HG03064 (cell line): ENCODE data around the gene ZBTB8B.
"Not testable (repeated sequence)": the region's sequence is repeated elsewhere in the genome, so short reads cannot be mapped to it uniquely, and the experiment has no call there.

Experiments used
- ATAC-seq: cut with Tn5 transposase; IDR thresholded peaks from one replicate; pipeline ENCODE4 v1.9.1; 2021; ENCODE audit warnings: low read depth; ENCODE audit not compliant: unreplicated experiment

Gene ZBTB8B

DNA sequence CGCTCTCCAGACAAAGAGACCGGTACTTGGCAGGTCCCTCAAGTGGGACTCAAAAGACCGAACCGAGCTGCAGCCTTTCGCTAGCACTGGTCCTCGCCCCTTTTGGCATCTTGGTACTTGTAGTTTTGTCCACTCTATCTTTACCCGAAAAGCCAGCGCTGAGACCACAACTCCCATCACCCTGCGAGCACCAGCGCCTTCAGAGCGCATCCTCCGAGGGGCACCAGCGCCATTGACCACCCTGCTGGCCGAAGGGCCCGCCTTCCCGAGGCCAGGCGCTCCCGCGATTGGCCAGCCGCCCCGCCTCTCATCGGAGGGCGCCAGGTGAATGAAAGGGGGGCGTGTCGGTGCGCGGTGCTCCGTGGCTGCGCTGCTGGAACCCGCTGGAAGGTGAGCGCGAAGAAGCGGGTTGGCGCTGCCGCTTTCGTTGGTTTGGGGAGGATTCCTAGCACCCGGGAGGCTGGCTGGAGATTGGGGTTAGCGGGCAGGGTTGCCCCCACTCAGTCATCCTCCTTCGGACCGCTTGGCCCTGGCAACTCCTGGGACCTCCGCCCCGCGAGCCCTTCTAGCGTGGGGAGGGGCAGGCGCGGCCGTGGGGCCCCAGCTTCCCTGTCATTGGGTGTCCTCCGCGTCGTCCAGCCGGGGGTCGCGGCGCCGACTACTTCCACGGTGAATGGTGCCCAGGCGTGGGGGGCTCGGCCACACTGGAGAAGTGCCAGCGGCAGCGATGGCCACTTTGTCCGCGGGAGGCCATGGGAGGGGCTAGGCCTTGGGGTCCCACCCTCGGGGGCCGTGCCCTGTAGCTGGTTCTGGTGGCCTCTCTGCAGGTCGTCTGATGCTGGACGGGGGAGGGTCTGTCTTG is at the start of gene ZBTB8B:
Gene ZBTB8B (plus strand): TSS at position 357 of the 862 bp plus-strand sequence. CDS start 5,553 bp downstream, outside the sequence.
- ATAC-seq: no peak

DNA sequence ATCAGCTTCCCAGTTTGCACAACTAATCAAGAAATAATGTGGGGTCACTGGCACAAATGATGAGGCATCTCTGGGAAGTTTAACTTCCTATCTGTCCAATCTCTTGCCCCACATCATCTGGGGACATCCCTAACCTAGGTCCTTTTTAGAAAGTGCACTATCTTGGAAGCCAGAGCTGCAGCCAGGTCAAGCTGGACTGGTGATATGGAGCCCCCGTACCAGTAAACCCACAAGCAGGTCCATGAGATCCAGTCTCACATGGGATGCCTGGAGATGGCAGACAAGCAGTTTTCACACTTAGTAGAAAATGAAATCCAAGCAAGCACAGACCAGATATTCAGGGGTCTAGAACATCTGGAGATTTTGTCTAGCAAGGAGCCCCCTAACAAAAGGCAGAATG is 43.1 kb upstream of the ZBTB8B start:
- no peak for ATAC-seq

DNA sequence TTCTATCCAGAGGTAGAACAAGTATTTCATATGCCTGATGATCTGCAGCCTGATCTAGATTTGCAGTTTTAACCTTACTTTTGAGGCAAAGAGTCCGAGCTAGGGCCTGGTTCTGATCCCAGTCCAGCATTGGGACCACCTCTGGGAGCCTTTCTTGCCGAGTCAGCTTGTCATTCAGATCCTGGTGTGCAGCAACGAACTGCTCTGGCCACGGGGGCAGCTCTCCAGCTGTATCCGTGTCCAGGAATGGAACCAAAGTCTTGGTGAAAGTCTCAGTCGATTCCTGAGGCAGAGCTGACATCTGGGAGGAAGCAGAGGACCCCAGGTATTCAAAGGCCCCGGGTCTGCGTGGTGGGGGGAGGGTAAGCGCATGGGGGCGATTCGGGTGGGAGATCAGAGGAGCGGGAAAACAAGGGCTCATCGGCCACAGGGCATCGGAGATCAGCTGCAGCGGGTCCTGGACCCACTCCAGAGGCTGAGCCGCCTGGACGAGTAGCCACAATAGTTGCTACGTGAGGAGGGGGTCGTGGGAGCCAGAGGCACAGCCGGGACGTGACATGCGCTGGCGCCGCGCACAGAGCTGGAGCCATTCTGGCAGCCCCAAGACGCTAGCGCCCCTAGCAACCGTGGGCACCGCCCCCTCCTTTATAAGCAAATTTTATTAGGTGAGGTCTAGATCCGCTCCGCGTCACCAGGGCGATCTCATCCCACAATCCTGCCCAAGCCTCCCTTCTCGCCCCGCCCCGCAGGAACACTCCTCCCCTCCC is 38.2 kb upstream of the ZBTB8B start:
- no peak for ATAC-seq

DNA sequence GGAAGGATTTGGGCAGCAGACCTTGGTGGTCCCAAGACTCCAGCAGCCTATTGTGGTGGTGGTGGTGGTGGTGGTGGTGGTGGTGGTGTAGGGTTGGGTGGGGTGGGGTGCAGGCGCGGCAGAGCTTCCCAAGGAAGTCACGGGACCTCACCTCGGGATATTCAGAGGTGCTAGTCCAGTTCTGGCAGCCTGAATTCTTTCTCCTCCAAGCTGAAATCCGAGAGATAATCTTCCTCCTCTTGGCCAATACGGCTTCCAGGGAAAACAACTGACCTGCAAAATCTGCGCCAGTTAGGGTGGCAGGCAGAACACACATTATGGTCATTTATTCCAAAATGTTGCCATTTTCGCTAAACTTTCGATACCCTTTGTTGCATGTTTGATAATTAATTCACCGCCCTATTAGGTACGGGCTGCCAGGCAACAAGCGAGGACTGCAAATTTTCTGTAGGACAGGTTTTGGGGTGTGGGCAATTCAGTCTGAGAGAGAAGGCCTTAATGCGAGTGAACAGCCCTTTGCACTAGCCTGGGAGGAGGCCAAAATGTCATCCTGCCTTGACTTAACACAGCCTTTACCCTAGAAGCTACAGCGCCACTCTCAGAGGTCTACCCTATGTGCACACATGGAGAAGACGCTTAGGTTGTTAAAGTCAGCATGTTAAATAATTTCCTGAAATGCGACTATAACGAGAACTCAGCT is 37.5 kb upstream of the ZBTB8B start:
- no peak for ATAC-seq

DNA sequence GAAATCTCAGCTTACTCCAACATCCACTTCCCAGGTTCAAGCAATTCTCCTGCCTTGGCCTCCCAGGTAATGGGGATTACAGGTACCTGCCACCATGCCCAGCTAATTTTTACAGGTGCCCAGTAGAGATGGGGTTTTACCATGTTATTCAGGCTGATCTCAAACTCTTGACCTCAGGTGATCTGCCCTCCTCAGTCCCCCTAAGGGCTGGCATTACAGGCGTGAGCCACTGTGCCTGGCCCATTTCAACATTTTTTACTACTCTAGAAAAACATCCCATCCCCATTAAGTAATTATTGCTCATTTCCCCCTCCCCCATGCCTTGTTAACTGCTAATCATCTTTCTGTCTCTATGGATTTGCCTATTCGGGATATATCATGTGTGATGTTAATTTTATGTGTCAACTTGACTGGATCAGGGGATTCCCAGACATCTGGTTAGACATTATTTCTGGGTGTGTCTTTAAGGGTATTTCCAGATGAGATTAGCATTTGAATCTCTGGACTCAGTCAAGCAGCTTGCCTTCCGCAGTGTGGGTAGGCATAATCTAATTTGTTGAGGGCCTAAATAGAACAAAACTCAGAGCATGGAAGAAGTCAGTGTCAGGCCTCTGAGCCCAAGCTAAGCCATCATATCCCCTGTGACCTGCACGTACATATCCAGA is 33.0 kb upstream of the ZBTB8B start:
- no peak for ATAC-seq

DNA sequence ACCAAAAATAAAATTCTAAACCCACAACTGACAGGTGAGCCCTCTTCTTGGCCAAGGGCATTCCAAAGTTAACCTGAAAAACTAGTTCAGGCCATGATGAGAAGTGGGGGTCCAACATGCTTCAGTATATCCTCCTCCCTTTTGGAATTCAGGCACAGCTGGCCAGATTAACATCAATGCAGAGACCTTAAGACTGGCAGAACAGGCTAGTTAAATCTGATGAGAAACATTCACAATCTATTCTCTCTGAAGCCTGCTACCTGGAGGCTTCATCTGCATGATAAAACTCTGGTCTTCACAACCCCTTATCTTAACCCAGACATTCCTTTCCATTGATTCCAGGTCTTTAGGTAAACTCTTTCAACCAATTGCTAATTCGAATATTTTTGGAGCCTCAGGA is 26.7 kb upstream of the ZBTB8B start:
- no peak for ATAC-seq

DNA sequence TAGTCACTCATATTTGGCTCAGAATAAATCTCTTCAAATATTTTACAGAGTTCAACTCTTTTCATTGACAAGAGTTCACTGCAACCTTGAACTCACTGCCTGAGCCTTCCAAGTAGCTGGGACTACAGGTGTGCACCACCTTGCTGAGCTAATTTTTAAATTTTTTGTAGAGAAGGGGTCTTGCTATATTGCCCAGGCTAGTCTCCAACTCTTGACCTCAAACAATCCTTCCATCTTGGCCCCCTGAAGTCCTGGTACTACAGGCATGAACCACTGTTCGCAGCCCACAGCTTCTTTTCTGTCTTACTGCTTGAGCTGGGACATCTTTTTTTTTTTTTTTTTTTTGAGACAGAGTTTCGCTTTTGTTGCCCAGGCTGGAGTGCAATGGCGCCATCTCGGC is 26.1 kb upstream of the ZBTB8B start:
- not testable (repeated sequence) for ATAC-seq

DNA sequence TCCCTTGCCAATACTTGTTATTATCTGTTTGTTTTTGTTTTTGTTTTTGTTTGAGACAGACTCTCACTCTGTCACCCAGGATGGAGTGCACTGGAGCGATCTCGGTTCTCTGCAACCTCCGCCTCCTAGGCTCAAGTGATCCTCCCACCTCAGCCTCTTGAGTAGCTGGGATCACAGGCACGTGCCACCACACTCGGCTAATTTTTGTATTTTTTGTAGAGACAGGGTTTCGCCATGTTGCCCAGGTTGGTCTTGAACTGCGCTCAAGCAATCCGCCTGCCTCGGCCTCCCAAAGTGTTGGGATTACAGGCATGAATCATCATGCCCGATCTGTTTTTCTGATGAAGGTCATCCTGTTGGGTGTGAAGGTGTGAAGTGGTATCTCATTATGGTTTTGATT is 23.4 kb upstream of the ZBTB8B start:
- not testable (repeated sequence) for ATAC-seq

DNA sequence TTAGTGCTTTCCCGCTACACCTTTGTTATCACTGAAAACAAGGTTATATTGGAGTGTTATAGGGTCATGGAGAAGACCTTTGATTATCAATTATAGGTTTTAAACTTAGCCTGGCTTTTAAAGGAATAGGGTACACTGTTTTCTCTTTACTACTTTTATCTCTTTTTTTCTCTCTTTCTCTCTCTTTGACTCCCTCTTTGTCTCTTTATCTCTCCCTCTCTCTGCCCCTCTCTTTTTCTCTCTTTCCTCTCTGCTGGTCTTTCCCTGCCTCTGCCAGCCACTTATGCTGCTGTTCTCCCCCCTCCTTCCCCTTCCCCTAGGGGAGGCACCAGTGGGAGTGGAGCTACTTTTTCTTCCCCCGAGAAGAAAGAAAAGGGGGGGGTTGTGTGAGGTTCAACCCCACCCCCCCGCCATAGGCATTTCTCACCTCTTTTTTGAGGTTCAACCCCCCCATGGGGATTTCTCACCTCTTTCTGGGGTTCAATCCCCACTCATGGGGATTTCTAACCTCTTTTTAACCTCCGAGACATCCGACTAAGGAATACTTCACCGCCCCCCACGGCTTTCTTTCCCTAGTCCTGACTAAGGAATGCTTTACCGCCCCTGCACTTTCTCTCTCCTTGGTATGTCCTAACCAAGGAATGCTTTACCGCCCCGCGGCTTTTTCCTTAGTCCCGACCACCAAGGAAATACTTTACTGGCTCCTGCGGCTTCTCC is 17.2 kb upstream of the ZBTB8B start:
- no peak for ATAC-seq

DNA sequence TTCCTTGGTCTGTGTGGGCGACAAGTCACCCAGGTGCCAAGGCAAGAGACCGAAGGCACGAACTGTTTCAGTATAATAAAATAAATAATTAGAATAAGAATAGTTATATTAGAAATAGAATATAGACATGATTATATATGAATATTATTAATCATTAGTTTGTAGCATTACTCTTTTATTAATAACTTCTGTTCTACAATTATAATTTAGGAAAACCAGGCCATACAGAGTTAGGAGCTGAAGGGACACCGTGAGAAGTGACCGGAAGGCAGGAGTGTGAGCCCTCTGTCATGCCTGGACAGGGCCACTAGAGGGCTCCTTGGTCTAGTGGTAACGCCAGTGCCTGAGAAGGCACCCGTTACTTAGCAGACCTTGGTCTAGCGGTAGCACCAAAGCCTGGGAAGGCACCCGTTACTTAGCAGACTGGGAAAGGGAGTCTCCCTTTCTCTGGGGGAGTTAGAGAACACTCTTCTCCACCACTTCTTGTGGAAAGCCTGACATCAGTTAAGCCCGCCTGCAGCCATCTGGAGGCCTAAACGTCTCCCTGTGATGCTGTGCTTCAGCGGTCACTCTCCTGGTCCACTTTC is 16.6 kb upstream of the ZBTB8B start:
- not testable (repeated sequence) for ATAC-seq

DNA sequence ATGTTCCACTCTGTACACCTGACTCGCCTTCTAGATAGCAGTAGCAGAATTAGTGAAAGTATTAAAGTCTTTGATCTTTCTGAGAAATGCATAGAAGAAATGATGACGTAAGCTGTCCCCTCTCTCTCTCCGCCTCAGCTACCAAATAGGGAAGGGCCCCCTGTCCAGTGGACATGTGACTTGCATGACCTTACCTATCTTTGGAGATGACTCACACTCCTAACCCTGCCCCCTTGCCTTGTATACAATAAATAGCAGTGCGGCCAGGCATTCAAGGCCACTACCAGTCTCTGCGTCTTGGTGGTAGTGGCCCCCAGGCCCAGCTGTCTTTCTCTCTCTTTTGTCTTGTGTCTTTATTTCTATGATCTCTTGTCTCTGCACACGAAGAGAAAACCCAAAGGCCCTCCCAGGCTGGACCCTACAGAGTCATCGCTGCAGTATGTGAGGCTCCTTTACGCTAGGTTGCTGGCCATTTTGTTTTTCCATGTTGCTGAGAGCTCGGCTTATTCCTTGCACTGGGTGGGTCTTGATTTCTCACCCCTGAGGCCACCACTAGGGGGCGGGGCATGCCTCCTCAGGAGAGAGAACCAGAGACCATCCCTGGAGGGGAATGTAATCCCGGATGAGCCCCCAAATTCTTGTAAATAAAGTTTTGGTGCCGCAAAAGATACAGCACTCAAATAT is 16.0 kb upstream of the ZBTB8B start:
- no peak for ATAC-seq

DNA sequence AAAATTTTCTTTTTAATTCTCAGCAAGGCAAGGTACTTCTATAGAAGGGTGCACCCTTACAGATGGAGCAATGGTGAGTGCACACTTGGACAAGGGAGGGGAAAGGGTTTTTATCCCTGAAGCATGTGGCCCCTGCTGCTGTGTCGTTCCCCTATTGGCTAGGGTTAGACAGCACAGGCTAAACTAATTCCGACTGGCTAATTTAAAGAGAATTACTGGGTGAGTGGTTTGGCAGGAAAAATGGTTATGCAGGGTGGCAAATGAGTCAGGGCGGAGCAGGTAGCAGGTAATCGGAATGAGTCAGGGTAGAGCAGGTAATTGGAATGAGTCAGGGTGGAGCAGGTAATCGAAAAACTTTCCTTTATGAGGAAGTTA is 15.4 kb upstream of the ZBTB8B start:
- ATAC-seq: not testable (repeated sequence)

DNA sequence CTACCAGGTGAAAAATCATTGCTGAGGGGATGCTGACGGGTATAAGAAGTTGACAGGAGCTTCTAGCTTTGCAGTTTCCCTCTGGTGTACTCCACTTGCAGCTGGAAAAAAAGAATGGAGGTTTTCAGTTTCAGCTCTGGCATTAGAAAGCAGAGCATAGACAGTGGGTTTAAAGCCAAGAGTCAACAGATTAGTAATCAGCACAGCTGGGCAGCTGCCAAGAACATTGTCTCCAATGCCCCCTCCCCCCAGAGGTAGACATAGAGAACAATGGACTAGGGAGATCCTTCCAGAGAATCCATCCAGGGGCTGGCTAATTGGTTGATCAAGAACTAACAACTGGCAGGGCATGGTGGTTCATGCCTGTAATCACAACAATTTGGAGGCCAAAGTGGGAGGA is 10.1 kb upstream of the ZBTB8B start:
- no peak for ATAC-seq

DNA sequence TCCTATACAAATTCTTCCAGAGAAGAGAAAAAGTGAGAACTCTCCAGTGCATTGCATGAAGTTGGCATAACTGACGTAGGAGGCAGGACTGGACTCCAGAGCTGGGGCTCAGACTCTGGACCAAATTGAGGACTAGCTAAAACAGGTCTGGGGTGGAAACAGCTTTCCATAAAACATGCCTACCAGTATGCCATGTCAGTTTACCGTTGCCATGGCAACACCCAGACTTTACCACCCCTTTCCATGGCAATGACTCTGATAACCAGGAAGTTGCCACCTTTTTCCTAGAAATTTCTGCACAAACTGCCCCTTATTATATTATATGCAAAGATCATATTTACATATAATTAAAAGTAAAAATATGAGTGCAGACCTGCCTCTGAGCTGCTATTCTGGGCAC is 8.9 kb upstream of the ZBTB8B start:
- ATAC-seq: no peak

DNA sequence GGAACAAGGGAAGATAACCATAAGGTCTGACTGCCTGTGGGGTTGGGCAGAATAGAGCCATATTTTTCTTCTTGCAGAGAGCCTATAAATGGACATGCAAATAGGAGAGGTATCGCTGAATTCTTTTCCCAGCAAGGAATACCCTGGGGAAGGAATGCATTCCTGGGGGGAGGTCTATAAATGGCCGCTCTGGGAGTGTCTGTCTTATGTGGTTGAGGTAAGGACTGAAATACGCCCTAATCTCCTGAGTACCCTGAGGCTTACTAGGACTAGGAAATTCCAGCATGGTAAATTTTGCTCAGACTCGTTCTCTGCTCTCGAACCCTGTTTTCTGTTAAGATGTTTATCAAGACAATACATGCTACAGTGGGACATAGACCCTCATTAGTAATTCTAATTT is 6.1 kb upstream of the ZBTB8B start:
- ATAC-seq: not testable (repeated sequence)

DNA sequence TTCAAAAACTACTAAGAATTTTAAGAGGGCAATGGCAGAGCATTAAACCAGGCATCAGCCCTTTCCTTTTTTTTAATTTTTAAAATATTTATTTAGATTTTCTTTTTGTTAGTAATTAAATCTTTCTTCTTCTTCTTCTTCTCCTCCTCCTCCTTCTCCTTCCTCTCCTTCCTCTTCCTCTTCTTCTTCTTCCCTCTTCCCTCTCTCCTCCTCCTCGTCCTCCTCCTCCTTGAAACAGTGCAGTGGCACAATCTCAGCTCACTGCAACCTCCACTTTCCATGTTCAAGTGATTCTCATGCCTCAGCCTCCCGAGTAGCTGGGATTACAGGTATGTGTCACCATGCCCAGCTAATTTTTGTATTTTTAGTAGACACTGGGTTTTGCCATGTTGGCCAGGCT is 1.9 kb upstream of the ZBTB8B start:
- not testable (repeated sequence) for ATAC-seq

DNA sequence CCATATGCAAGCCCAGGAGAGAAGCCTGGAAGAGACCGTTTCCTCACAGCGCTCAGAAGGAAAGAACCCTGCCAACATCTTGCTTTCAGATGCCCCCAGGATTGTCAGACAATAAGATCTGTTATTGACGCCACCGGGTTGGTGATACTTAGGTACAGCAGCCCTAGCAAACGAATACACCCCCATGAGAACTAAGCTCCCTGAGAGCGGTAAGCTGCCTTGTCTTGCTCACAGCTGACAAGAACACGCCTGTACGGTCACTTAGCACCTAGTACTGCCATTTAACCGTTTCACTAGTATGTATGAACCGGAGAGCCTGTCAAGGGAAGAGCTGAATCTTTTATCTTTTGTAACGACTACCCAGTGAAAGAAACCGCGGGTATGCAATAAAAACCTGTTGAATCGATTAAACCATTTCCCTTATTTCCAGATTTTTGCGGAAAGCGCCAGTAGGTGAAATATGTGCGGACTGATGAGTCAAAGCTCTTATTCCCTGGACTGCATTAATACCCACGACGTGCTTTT is 619 bp upstream of the ZBTB8B start:
- ATAC-seq: no peak

DNA sequence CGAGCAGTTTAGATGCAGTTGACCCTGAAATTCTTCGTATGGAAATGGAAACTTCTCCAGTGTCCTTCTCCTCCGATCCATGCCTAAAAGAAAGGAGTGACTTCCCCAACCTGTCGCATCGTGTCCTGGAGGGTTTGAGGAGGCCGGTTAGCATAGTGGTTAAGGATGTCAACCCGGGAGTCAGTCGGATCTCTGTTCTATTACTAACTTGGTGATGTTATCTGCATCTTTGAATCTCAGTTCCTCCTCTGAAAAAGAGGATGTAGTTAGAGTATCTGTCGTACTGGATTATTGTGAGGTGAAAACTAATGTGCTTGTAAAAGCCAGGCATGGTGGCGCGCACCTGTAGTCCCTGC is 684 bp downstream of the ZBTB8B start:
- ATAC-seq: no peak

DNA sequence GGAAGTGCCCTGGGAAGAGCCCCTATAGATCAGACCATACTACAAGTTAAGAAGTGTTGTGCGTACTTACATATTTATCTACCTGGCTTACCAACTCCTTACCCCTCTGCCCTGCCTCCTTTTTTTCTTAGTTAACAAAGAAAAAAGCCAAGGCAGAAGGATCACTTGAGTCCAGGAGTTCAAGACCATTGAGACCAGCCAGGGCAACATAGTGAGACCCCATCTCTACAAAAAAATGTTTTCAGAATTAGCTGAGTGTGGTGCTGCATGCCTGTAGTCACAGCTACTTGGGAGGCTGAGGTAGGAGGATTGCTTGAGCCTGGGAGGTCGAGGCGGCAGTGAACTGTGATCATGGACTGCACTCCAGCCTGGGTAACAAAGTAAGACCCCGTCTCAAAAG is 1.9 kb downstream of the ZBTB8B start:
- no peak for ATAC-seq
